ENCODE results near the gene ERGIC2. TPM values are rescaled to one million over a fixed set of nuclear protein-coding genes. Genes with fewer than 3 reads are reported as not detected.
A peak's percentile ranks its signal among the peaks of the same experiment; 100 is the strongest.

The ERGIC2 gene
- total RNA-seq, 2 donors from 2014 or later, result 59.0 to 73.9 TPM

DNA sequence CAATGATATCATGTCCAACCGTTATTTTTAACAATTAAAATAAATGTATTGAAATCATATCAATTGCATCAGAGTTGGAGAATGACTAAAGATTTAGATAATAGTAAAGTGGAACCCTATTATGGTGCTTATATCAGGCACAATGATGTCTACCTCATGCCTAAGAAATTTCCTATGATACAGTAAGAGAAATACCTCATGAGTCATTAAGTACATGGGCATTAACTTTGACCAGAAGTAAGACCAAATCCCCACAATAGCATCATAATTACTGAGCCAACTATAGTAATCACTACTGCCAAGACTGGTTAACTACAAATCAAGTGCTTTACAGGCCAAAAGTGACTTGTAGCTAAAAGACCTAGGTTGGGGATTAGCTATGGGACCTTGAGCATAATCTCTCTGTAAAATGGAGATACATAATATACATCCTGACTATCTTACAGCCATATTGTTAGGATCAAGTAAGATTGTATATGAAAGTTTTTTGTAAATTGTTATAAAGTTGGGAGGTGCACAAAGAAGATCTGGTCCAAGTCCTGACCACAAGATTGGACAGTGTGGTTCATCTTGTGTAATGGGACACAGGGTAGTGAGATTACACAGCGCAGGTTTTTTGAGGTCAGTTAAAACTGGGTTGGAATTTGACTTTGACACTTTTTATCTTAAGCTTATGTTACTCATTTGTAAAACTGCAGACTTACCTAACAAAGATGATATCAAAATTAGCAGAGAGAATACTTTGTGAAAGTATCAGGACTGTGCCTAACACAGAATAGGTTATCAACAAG is 60.5 kb downstream of the ERGIC2 start:
- no peaks in the 10 kb centered on the region for H3K9me3 ChIP-seq
- no peaks in the 10 kb centered on the region for H3K36me3 ChIP-seq
- H3K27me3 ChIP-seq, result no peaks in the 10 kb centered on the region
- TF ChIP-seq, protein P1, sequence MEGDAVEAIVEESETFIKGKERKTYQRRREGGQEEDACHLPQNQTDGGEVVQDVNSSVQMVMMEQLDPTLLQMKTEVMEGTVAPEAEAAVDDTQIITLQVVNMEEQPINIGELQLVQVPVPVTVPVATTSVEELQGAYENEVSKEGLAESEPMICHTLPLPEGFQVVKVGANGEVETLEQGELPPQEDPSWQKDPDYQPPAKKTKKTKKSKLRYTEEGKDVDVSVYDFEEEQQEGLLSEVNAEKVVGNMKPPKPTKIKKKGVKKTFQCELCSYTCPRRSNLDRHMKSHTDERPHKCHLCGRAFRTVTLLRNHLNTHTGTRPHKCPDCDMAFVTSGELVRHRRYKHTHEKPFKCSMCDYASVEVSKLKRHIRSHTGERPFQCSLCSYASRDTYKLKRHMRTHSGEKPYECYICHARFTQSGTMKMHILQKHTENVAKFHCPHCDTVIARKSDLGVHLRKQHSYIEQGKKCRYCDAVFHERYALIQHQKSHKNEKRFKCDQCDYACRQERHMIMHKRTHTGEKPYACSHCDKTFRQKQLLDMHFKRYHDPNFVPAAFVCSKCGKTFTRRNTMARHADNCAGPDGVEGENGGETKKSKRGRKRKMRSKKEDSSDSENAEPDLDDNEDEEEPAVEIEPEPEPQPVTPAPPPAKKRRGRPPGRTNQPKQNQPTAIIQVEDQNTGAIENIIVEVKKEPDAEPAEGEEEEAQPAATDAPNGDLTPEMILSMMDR (IDR thresholded peaks at IDR 0.05), result no peak
- H3K27ac ChIP-seq, result peak overlapping the region in 1 of 2 donors; percentile 79
- DNase-seq (ENCODE audit: low spot score), result no peak
- H3K4me3 ChIP-seq, result no peak overlapping the region
- H3K4me1 ChIP-seq, result peaks cover 0 to 13% of the 10 kb centered on the region in 2 donors

DNA sequence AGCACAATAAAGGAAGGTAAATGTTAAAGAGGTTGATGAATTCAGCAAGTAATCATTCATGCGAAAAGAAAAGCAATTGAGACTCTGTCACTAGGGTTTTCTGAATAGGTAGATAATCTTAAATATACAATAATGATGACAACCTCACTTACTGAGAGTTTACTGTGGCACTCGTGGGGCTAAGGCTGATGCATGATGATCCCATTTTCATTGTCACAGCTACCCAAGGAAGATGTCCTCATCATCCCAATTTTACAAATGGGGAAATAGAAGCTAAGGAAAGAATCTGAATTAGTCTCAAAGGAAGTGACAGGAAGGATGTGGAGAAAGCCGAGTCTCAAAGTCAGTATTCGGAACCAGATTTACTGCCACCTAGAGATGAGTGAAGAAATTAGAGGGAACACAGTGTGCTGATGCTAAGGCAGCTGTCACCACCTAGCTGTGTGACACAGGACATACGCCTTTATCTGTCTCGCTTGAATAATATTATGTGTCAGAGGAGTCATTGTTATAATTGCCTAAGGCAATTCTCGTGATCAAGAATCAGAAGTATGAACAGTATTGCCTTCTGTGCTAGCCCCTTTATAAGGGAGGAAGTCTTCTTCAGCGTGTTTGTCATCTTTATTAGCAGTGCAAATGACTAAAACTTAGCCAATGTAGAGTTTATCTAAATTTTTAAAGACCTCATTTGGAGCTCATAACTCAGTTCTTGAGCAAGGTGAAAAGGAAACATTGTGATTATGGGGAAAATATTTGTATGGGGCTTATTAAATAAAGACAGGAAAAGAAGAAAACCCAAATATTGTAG is 63.2 kb downstream of the ERGIC2 start:
- peak; percentile 66 for DNase-seq (ENCODE audit: low spot score)
- TF ChIP-seq, protein P1 (IDR thresholded peaks at IDR 0.05), result peak; percentile 55 to 83
- H3K9me3 ChIP-seq, result no peaks in the 10 kb centered on the region
- H3K4me3 ChIP-seq, result peak overlapping the region; percentile 8 to 13
- no peaks in the 10 kb centered on the region for H3K36me3 ChIP-seq
- no peaks in the 10 kb centered on the region for H3K27me3 ChIP-seq
- peak overlapping the region; percentile 50 to 79 for H3K27ac ChIP-seq
- peaks cover 0 to 25% of the 10 kb centered on the region in 2 donors for H3K4me1 ChIP-seq

DNA sequence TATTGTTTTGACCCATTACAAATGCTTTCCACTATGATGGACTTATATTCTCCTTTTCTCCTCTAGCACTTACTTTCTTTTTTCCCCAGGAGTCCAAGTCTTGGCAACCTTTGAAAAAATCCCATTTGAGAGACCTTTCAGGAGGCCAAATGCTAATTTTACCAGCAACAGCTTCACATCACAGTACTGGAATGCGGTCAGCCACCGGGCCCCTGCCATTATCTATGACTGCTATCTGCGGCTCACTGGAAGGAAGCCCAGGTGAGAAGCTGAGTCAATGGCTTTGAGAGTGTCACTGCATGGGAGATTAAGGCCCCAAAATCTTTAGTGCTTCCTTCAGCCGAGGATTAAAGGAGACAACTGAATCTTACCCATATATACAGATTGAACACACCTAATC is 64.2 kb downstream of the ERGIC2 start:
- Histone ChIP-seq H3K27me3 (no peaks in the 10 kb centered on the region), H3K9me3 (no peaks in the 10 kb centered on the region), H3K4me3 (peak overlapping the region; percentile 8 to 13), H3K27ac (peak overlapping the region; percentile 50 to 79), H3K4me1 (peaks cover 0 to 25% of the 10 kb centered on the region in 2 donors), H3K36me3 (no peaks in the 10 kb centered on the region)
- no peak for DNase-seq (ENCODE audit: low spot score)
- TF ChIP-seq, protein P1 (IDR thresholded peaks at IDR 0.05), result no peak

DNA sequence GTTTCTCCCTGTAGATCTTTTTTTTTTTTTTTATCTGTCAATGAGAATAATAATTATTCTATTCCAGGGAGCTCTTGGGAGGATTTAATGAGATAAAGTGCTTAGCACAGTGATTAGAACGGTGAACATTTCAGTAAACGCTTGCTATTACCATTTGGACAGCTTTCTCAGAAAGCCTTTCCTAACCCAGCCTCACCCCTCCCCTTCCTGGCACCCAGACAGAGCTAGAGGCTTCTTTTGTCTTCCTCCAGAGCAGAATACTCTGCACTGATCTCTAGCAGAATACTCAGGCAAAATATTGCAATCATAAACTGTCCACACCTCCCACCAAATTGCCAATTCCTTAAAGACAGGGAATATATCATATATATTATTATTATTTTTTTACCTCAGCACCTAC is 66.6 kb downstream of the ERGIC2 start:
- Histone ChIP-seq H3K27ac (peak overlapping the region in 1 of 2 donors; percentile 79), H3K36me3 (no peaks in the 10 kb centered on the region), H3K27me3 (no peaks in the 10 kb centered on the region), H3K4me3 (no peak overlapping the region), H3K4me1 (peaks cover 0 to 25% of the 10 kb centered on the region in 2 donors), H3K9me3 (no peaks in the 10 kb centered on the region)
- TF ChIP-seq, protein P1 (IDR thresholded peaks at IDR 0.05), result no peak
- no peak for DNase-seq (ENCODE audit: low spot score)

DNA sequence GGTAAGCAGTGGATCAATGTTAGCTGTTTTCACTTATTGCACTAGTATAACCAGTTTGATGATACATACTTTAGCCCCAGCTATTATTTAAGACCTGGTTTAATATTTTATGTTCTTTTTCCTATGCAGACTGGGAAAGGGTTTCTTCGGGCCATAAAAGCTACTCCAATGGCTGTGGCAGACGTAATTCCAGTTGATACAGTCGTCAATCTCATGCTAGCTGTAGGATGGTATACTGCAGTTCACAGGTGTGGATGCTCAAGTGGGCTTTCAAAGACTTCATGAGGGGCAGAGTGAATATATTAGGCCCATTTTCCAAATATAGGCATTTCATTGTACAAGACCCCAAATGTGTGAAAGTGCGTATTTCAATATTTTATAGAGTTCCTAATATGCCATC is 70.1 kb downstream of the ERGIC2 start:
- Histone ChIP-seq H3K27ac (no peak overlapping the region), H3K4me3 (no peak overlapping the region), H3K9me3 (no peaks in the 10 kb centered on the region), H3K4me1 (peaks cover 0 to 13% of the 10 kb centered on the region in 2 donors), H3K27me3 (no peaks in the 10 kb centered on the region), H3K36me3 (no peaks in the 10 kb centered on the region)
- TF ChIP-seq, protein P1 (IDR thresholded peaks at IDR 0.05), result no peak
- no peak for DNase-seq (ENCODE audit: low spot score)

Measured in right atrium auricular region (tissue), 2 donors.